HG03097 (cell line): ENCODE measurements around the gene CHDH.

Experiments used
- ATAC-seq: cut with Tn5 transposase; IDR thresholded peaks from one replicate; pipeline ENCODE4 v1.9.1; 2021; ENCODE audit not compliant: unreplicated experiment, low FRiP score

CHDH gene

DNA sequence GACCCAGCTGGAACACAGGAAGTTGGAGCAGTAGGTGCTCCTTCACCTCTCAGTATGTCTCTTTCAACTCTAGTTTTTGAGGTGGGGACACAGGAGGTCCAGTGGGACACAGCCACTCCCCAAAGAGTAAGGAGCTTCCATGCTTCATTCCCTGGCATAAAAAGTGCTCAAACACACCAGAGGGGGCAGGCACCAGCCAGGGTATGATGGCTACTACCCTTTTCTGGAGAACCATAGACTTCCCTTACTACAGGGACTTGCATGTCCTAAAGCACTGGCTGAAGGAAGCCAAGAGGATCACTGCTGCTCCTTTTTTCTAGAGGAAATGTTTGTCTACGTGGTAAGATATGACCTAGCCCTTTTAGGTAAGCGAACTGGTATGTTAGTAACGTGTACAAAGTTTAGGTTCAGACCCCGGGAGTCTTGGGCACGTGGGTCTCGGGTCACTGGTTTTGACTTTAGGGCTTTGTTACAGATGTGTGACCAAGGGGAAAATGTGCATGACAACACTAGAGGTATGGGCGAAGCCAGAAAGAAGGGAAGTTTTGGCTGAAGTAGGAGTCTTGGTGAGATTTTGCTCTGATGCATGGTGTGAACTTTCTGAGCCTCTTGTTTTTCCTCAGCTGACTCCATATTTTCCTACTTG lies 12.0 kb upstream of the CHDH start:
- ATAC-seq, result no peak

DNA sequence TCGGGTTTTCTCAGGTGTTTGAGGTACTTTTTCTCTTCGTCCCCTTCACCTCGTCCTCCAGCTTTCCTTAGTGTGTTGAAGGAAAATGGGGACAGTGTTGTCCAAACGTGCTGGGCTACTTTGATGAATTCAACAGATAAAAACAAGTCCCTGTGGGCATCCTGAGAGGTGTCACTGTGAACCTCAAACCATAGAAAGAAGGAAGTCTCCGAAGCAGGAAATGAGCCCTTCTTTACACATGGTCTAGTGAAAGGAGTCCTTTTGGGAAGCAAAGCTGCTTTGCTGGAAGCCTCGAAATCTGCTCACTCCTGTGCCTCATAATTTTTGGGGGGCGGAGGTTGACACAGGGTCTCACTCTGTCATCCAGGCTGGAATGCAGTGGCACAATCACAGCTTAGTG lies 10.7 kb upstream of the CHDH start:
- ATAC-seq, result no peak

DNA sequence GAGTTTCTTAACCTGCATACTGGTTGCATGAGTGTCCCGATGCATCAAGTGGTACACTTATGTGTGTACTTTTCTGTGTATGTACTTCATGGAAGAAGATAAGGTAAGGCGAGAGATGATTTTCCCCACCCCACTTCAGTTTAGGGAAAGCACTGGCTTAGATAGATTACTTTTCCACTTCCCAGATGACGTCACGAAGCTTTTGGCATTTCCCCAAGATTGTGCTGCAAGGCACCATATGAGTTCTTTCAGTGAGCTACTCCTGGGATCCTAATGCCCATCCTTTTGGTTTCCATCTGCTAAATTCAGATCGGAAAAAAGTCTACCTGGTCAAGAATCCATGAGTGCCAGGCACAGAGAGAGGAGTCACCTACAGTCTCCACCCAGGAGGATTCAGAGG lies 4.7 kb upstream of the CHDH start:
- ATAC-seq, result no peak

DNA sequence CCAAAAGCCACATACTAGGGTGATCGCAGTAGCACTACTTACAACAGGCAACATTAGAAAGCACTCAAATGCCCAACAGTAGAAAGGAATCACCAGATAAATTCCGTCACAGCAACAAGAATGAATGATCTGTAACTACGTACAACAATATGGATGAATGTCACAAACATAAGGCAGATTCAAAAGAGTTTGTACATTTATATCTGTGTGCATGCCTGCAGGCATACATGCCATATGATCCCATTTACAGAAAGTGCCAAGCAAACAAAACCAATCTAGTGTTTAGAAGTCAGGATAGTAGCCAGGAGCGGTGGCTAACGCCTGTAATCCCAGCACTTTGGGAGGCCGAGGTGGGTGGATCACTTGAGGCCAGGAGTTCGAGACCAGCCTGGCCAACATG lies 3.7 kb upstream of the CHDH start:
- no peak for ATAC-seq

DNA sequence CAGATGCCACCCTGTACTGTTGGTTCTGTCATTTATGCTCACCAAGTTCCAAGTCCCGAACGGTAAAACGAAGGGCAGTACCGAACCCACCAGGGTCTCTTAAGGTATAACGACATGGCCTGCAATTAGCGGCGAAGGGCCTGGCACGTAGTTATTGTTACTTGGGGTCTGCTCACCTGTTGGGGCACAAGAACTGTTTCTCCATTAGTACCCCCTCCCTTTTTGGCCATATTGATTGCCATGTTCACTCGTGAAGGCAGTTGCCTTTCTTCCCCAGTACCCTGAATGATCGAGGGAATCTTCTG lies 584 bp upstream of the CHDH start:
- ATAC-seq, result no peak

DNA sequence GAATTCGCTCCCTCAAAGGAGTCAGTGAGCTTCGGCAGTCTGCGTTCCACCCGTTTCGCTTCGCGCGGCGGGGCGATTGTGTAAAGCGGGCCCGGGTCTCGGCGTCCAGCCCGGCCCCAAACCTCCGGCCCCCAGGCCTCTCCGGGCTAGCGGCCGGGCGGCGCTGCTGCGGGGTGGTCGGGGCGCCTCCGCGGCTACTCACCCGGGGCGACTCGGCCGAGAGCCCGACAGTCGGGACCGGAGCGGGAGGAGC lies 412 bp downstream of the CHDH start:
- no peak for ATAC-seq

DNA sequence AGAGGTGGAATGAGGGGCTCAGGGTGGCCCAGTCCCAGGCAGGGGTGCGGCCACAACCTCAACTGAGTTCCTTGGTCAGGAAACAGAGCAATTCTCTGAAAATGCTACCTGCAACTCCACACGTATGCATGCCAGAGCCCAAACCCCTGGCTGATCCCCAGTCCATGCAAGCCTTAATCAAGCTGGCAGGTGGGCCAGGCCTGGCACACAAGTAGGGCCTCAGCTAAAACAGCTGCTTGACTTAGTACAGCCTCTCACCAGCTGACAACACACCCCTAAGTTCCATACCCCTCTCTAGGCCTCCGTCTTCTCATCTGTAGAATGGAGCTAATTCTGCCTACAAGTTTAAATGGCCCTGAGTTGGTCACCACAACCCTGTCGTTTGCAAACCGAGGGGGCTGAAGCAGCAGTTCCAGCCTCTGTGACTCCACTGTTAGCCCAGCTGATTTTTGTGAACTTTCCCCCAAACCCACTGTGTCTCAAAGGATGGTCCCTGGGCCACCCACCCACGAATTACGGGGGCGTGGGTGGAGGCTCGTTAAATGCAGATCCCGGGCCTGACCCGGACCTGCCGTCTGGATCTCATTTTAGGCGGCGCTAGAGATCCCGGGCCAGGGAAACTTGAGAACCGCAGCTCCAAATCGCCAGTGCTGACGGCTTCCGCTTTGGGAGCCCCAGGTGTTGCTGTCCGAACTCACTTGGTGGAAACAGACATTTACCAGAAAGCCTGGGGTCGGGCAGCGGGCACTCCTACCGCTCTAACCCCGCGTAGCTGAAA lies 927 bp downstream of the CHDH start:
- no peak for ATAC-seq

DNA sequence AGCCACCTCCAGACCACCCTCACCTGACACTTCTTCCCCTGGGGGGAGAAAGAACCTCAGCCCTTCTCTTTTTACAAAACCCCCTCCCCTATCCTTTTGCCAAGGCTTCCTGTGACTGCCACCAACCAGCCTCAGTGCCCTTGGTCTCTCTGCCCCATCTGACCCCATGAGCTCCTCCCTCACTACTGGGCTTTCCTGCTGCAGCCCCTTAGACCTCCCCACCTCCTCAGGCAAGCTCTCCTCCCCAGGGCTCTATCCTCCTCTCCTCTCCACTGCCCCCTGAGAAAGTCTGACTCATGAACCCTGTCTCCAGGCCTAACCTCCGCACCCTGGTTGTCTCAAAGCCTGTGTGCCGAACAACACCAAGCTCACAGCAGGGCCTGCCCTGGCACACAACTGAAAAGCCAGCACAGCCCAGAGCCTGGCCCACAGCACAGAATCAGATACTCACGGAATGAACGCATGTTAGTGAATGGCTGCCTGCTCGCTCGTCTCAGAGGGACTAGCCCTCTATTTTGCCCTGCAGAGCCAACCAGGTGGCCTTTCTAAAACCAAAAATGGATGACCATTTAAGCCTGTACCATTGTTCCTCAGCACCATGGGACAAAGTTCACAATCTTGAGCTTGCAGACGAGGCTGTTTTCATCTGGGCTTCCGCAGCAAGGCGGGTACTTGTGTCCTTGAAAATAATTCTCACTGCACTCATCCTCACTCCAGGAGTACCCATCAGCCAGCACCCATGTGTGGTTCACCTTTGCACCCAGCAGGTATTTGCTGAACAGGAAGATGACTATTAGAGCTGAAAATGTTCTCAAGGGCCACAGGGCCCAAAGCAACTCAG lies 1.7 kb downstream of the CHDH start:
- no peak for ATAC-seq

DNA sequence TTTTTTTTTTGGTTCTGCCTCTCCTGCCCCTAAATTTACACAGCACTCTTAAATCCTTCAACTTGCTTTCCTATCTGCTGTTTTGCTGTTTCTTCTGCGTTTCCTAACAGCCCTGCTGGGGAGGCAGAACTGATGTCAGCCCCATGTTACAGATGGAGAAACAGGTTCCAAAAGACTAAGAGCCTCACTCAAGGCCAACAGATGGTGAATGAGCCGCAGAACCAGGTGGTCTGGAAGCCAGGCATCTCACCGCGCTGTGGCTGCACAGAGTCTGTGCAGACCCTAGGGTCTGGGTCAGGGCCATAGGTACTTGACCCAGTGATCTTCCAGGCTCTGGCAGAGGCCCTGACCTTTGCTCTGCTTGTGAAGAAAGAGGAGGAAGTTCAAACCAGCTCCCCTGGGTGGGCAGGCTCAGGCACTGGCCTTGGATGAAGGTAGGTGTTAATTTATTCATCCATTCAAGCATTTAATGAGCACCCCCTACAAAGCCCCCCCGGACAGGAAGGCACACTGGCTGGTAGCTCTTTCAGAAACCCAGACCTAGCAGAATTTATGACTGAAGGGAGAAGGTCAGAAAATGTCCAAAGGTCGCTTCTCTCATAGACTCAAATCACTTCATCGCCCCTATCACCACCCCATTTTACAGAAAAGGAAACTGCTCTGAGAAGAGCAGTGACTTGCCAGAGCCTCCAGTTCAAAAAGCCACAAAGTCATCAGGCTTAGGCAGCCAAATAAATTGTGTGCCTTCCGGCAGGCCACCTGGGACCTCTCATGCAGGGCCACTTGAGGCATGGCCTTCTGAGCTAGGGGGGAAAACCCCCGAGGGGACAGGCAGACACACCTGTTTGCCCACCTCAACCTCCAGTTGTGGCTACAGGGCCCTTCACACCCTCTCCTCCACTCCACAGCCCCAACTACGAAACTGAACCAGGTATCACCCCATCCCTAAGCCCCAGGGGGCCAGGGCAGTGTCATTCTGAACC lies 2.7 kb downstream of the CHDH start:
- no peak for ATAC-seq

DNA sequence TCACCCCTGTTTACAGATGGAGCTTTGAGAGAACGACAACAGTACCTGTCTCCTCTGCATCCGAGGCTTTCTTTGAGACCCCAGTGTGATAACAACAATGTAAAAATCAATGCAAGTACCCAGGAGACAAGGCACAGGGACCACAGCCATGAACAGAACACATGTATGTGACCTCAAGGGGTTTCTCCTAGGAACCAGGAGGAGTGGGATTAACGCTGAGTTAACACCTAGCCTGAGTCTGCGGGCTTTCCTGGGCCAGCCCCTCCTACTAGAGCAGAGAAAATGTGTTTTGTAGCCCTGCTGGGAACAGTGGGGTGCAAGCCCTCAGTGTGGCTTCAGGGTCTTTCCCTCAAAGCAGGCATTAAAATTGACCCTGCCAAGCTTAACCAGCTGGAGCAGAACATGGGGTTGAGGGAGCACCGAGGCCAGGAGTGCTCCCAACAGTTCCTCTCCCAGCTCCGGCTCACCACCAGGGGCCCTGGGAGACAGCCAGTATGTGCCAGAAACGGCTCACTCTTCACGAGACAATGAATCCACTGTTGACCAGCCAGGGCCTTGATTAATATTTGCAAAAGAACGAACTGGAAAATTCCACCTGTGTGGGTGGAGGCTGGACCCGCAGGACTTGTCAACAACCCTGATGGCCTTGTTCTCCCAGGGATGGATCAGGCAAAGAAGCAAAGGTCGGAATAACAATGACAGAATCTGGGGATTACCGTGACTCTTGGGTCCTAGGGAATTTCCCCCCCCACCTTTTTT lies 3.6 kb downstream of the CHDH start:
- no peak for ATAC-seq

DNA sequence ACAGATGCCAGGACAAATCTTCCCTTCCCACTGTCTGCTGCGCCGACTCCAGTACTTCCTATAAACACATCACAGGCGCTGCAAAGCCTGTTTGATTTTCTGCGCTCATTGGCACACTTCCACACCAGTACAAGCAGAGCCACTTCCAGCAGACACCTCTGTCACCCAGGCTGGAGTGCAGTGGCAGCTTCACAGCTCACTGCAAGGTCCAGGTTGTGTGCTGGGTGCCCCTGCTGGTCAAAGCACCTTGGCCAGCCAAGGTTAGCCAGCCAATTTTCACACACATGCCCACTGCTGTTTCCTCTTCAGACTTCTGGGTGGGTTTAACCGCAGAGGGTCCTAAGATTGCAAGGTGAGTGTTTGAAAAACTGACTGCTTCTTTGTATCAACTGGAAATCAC lies 4.9 kb downstream of the CHDH start:
- no peak for ATAC-seq

DNA sequence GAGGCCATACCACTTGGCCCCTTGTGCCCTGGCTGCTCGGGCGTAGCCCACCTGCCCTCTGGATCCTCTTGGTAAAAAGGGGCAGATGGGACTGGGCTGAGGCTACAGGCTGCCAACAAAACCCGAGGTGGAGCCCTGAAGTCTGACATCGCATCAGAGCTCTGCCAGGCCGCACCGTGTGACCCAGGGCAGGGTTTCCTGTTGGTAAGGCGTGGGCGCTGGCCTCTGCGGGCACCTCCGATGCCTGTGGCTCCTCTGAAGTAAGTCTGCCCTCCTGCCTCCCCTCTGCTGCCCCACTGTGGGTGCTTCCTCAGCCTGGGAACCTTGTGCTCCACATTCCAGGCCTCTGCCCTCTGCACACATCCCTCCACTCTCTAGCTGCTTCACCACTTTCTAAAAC lies 8.9 kb downstream of the CHDH start:
- no peak for ATAC-seq

DNA sequence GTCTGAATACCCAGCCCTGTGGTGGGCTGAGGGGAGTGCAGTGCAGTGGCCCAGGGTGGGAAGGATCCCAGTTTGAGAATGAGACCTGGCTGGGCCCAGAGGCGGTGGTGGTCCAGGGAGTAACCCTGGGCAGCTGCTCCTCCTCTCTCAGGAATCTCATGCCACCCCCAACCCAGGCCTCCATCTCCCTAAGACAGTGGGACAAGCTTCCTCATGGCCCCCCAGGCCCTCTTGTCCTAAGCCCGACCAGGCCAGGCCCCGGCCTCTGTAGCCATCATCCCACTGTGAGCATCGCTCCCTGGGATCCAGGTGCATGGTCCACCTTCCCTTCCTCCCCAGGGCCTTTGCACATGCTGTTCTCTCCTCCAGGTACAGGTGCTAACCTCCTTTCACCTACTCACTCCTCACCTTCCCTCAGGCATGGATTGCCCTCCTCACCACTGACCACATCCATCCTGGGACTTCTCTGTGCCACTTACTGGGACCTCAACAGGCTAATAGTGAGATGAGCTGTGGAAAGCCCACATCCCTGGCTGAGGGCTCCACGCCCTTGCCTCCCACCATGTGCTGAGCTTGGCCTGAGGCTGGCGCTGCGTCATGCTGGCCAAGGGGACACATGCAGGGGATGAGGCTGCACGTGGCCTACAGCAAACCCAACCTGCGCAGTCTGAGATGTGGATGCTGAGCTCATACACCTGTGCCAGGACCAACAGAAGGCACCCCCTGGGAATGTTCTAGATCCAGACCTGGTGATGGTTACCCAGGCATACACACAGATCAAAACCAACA lies 9.9 kb downstream of the CHDH start:
- no peak for ATAC-seq

DNA sequence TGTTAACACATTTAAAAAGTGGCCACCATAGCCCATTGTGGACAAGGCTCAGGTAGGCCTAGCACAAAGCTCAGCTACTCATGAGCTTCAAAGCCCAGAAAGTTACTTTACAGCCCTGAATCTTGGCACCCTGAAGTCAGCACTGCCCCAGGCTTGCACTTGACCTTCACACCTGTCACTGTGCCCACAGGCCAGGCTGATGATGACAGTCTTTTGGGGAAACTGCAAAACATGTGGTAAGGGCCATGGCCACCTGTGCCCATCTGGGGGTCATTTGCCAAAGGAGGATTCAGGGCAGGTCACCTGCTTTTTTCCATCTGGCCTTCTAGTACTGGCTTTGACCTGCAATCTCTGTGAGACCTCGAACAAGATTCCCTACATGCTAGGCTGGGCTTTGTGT lies 11.0 kb downstream of the CHDH start:
- ATAC-seq, result no peak

DNA sequence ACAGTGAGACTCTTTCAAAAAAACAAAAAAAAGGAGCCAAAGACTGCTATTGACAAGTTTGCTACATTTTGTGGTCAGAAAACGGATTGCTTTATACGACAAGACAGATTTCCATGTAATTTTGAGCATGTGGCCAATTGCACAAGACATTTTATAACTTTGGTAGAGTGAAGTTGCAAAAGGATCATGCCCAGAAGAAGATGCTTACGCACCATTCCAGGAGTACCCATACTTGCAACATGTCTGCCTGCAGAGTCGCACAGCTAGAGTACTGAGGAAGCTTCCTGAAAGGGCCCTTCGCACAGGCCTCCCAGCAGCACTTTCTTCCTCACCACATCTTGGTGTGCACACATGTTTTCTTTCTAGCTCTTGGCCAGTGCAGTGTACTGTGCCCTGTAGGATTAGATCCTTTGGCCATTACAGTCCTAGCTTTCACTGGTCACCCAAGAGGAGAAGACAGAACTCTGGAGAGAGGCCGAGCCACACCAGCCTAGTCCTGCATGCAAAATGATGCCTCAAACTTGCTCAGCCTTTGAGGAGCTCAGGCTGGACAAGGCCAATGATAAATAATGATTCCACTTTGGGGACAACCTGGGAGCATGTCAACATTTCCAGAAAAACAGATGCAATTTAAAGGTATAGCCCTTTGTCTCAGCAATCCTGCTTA lies 11.7 kb downstream of the CHDH start:
- no peak for ATAC-seq

DNA sequence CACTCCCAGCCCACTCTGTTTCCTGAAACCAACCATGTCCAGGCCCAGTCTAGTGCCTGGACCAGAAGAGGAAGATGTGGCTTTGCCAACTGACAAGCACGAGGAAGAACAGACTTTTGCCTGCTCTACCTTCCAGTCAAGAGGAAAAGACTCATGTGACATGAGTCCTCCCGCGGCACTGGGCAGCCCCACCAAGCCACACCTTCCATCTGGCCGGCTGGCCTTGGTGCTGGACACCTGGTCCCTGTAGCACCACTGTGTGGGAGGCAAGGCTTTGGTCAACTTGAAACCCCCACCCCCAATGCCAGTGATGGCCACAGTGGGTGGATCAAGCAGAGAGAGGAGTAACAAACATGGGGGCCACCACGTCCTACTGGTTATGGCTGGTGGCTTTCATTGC lies 12.5 kb downstream of the CHDH start:
- no peak for ATAC-seq

DNA sequence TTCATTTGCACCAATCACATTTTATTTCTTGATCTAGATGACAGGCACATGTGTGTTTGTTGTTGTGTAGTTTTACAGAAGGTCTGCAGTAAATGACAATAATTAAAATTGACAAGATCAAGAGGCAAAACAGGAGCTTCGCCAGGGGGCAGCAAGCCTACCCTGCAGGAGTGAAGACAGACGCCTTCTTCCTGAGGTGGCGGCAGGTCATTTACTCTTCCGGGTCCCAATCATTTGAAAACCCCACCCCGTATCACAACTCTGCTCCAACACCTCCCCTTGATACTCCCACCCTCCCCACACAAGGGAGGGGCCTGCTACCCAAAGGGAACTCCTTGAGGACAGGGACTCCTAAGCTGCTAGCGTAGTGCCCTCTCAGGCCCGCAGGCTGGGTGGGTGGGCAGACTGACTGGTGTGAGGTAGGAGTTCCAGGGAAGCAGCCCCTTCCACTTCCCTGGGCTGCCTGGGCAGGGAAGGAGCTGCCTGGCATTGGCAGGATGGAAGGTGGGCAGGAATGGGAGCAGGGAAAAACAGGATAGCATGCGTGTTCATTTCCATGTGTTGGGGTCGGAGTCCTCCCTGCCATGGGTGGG lies 13.1 kb downstream of the CHDH start:
- ATAC-seq, result no peak

DNA sequence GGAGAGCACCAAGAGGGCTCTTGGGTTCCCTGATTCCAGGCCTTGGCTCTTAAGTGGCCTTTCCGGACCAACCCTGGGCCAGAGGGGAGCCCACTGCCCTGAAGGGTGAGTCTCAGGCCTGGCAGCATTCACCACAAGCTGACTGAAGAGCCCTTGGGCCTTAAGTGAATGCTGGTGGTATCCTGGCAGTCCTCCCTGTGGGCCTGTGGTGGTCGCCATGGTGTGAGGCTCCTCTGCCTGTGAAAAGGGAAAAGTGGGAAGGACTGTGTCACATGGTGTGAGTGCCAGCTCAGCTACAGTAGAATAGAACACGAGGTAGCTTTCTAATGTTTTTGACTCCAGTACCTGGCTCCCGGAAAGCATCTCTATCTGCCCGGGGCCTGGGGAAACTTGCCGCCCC lies 15.3 kb downstream of the CHDH start:
- ATAC-seq, result no peak

DNA sequence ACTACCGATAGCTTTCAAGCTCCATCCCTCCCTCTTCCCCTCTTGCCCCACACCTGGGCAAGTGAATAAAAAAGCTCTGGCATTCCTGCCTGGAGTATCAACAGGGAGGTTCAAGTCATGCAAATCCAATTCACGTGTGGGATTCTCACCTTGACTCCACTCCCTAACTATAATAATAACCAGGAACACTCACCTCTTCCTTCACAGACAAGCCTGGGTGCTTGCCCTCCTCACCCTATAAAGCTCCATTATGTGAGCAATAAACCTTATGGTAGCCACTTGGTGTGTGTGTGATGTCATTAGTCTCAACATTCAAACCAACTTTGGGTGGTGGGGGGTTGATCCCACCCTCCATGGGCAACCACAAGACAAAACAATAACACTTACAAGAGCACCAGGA lies 16.6 kb downstream of the CHDH start:
- ATAC-seq, result no peak
